Measurements from ENCODE around the gene LAPTM5.
A peak's percentile ranks its signal among the peaks of the same experiment; 100 is the strongest.

Gene LAPTM5

GRCh38 chr1:30758121-30758688 is 631 bp upstream of the LAPTM5 start:
- FAIRE-seq (no peak), DNase-seq (ENCODE audit: insufficient read length, low spot score) (no peak)

DNA sequence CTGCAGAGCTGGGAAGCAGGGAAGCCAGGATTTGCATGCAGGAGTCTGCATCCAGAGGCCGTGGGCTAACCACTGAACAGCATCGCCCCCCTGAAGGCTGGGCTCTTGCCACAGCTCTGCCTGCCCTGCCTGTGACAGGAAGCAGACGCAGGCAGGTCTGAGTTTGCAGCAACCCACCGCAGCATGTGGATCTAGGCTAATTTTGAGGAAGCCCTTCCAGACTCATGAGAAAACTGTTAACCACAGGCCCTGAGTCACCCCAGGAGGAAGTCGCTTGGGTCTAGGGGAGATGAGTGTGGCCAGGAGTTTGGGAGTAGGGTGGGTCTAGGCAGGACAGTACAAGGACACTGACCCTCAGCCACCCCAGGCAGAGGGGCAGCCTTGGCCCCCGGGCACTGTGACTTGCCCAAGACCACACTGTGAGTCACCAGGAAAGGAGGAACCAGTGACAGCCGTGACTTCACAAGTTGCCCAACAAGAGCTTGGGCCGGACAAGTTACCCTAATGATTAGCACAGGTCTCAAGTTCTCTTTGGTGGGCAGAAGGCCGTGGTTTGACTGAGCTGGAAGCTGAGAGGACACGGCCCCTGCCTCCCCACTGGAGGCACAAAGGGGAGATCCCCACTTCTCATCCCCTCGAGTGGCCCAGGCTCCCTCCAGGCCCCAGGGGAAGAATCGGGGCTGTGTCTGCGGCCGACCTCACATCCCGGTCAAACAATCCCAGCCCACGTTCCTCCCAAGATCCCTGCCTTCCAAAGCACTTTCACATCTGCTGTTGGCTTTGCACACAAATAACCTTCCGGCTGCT is 826 bp downstream of the LAPTM5 start:
- peak; percentile 90 for FAIRE-seq
- DNase-seq (ENCODE audit: insufficient read length, low spot score), result no peak

DNA sequence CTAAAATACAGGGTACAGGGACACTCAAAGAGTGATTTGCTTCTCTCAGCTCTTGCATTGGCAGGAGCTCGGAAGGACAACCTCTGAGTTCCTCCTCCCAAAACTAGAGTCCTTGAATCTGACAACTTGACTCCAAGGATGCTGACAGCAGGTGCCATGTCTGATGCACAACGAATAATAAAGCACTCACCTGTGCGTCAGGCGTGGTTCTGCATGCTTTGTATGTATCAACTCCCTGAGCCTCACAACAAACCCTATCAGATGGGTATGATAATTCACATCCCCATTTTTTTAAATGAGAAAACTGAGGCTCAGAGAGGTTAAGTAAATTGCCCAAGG is 1.4 kb downstream of the LAPTM5 start:
- DNase-seq (ENCODE audit: insufficient read length, low spot score) (no peak), FAIRE-seq (no peak)

DNA sequence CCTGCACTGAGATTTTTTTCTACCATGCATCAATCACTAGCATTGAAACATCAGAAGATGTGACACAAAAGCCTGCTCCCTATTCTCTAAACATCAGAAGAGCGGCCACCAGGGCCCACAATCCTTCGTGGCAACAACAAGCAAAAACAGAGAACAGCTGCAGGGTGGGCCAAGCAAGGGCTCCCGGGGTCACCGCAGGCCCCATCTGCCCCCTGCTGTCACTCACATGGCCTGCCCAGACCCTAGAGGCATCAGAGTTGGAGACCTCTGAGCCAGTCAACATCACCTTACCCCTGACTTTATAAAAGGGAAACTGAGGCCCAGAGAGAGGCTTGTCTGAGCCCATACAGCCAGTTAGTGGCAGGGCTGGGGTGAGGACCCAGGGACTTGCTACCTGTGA is 1.8 kb downstream of the LAPTM5 start:
- no peak for DNase-seq (ENCODE audit: insufficient read length, low spot score)
- no peak for FAIRE-seq

DNA sequence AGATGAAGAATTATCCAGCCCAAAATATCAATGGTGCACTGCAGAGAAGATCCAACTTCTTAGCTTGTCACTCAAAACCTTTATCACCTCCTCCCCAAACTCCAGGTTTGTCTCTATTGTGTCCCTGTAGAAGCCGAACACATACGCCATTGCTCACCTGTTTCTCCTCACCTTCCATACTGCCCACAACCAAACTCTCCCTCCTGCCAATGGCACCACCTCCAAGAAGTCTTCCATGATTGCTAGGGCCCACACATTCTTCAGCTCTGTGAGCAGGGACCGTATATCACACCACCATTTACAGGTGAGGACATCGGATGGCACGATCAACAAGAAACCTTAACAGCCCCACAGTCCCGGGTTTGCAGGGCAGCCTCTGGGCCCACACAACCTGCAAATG is 2.2 kb downstream of the LAPTM5 start:
- no peak for FAIRE-seq

GRCh38 chr1:30754684-30755171 is 2.8 kb downstream of the LAPTM5 start:
- DNase-seq (ENCODE audit: insufficient read length, low spot score) (no peak), FAIRE-seq (peak; percentile 99)

More for the DNA sequence above, 2.2 kb downstream of the LAPTM5 start:
- no peak for DNase-seq (ENCODE audit: insufficient read length, low spot score)

DNA sequence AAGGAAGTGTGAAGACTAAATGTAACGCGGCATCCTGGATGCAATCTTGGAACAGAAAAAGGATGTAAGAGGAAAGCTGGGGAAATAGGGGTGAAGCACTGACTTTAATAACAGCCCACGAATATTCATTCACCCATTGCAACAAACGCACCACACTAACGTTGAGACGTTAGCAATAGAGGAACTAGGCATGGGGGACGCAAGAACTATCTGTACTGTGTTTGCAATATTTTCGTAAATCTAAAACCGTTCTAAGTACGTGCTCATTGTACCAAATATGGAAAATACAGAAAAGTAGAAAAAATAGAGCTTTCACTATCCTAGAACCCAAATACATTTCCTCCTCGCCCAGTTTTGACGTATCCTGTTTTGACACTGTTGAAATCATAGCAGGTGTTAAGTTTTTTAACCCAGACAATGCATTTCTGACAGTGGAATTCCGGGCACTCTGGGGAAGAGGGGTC is 3.9 kb downstream of the LAPTM5 start:
- DNase-seq (ENCODE audit: insufficient read length, low spot score) (no peak), FAIRE-seq (peak; percentile 98)

DNA sequence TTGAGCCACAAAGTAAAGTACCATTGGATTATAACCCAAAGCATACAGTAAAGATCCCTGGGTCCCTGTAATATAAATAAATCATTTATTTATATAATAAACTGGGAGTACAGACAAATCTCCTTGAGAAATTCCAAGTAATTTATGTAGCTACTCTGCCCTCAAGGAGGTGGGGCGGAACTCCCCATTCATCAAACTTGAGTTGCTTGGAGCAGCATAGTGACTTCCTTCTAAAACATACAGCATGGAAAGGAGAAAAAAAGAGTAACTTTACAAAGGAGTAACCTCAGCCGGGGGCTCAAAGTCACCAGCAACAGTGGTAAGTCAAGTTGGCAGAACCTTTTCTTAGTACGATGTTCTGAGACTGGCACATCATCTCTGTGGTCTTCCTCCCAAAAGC is 4.5 kb downstream of the LAPTM5 start:
- no peak for FAIRE-seq

DNA sequence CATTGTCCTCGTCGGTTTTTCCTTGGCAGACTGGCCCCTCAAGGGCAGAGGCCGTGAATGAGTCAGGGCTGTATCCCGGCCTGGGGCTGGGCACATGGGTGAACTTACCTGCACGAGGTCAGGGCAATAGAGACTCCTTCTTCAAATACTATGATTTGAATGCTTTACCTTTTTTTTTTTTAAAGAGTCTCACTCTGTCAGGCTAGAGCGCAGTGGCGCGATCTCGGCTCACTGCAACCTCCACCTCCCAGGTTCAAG is 5.0 kb downstream of the LAPTM5 start:
- FAIRE-seq (no peak), DNase-seq (ENCODE audit: insufficient read length, low spot score) (no peak)

More for the DNA sequence above, 4.5 kb downstream of the LAPTM5 start:
- no peak for DNase-seq (ENCODE audit: insufficient read length, low spot score)

DNA sequence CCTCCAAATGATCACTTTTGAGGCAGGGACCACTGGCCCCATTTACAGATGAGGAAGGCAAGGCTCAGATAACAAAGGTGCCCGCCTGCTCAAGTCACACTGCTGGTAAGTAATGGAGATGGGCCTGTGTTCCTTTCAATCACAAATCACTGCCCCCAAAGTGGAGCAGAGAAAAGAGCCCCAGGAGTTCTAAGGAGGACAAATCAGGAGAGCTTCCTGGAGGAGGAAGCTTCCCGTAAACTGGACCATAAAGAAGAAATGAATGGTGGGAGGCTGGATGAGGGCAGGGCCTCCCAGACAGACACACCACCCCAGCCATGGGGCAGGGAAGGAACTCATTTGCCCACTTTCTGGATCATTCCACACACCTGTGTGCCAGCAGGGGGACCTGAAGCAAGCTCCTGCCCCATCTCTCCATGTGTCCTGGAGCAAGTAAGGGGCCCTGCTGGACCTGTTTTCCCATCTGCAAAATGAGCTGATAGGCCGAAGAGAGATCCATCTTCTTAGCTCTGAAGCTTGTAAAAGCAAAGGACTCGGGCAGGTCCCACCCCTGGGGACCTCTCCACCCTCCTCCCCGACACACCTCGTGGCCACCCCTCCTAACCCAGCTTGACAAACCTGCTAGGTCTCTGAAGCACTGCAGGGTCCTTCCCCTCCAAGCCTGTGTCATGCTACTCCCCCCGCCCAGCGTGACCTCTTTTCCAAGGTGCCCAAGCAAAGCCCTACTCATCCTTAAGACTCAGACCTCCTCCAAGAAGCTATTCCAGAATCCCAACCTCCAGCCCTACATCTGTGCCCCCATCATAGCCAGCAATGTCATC is 5.5 kb downstream of the LAPTM5 start:
- FAIRE-seq (peak; percentile 69), DNase-seq (ENCODE audit: insufficient read length, low spot score) (no peak)

DNA sequence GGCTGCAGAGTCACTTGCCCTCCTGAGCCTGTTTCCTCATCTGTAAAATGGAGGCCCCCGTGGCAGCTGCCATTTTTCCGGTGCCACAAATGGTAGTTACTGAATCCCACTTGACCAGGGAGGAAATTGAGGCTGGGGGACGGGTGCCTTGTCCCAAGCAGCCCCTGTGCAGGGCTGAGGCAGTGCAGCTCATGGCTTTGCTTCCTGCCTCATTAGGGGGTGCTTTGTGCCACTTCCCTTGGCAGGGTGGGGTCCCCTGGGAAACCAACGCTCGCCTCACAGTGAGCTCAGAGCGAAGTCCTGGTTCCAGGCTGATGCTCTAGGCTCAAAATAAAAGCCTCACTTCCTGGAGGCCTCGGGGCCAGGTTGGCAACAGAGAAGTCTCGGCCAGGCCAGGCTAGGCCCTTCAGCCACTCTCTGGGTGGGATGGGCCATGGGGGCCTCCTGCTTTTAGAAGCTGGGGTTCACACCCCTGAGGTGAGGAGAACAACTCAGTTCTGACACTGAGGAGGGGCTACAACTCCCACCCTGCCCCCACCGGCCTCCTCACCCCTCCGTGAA is 6.8 kb downstream of the LAPTM5 start:
- DNase-seq (ENCODE audit: insufficient read length, low spot score), result no peak
- FAIRE-seq, result peak; percentile 98

GRCh38 chr1:30749691-30750583 is 7.6 kb downstream of the LAPTM5 start:
- DNase-seq (ENCODE audit: insufficient read length, low spot score), result no peak
- FAIRE-seq, result no peak

DNA sequence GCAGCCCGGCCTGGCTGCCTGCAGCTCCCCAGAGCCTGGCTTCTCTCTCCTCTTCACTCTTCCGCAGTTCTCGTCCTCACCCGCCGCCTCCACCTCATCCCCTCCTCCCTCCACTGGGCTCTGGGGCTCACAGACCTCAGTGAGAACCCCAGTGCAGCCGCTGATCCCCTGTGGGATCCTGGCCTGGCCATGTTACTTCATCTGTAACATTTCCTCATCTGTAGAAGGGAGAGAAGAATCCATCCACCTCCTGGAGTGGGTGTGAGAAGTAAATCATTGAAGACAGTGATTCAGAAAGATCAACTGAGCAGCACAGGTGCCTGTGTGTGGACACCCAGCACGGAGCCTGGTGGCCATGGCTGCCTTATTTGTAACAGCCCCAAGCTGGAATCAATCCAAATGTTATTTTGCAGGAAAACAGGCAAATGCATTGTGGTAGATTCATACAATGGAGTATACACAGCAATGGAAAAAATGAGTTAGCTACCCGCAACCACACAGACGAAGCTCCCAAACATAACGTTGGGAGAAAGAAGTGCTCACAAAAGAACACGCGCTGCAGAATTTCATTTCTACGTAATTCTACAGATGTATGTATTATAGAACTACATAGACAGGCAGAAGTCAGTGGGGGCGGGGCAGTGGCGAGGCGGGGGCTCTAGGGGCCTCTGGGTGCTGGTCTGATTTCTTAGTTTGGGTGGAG is 8.7 kb downstream of the LAPTM5 start:
- DNase-seq (ENCODE audit: insufficient read length, low spot score), result no peak
- FAIRE-seq, result peak; percentile 89

GRCh38 chr1:30748098-30748698 is 9.4 kb downstream of the LAPTM5 start:
- DNase-seq (ENCODE audit: insufficient read length, low spot score) (no peak), FAIRE-seq (no peak)

GRCh38 chr1:30747033-30748008 is 10.3 kb downstream of the LAPTM5 start:
- FAIRE-seq, result peak; percentile 92
- no peak for DNase-seq (ENCODE audit: insufficient read length, low spot score)

DNA sequence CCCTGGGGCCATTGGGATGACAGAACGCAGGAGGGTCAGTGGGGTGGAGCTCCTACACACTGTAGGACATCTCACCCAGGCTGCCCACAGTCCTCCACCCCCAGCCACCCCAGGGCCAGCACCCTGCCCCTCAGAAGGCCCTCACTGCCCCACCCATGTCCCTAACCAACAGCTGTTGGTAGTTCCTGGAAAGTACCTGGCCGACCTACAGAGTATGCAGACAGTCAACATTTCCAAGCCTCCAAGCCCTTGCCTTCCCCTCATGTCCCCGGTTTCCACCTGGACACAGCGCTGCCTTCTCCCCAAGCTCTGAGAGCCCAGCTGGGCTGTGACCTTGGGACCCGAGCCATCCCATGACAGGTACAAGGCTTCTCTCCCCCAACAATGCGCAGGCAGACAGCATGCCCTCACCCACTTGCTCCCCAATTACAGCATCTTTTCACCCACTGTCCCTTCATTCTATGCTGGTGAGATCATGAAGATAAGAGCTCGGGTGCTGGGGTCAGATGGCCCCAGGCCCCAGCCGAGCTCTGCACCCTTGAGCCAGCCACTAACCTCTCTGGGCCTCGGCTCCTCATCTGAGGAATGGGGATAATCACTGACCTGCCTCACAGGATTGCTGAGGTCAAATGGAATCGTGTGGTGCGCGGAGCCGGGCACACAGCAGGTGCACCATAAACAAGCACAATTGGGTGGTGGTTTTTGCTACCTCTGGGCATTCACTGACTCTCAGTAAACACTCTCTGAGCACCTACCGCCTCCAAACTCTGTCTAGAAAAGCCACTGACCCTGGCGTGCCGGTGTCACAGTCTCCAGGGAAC is 11.2 kb downstream of the LAPTM5 start:
- no peak for FAIRE-seq

DNA sequence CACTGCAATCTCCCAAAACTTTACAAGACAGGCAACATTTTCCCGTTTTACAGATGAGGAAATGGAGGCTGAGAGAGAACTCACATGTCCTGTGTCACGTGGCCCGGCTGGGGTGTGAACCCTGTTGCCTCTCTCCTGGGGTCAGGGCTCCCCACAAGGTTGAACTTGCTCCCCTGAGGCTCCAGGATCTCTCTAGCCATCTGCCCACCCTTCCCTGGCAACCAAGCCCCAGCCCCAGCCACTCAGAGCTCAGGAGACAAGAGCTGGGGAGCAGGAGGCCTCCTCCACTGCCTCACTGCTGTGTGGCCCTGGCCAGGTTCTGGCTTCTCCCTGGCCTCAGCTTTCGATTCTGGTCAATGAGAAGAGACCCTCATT is 11.8 kb downstream of the LAPTM5 start:
- no peak for DNase-seq (ENCODE audit: insufficient read length, low spot score)

More for the DNA sequence above, 11.2 kb downstream of the LAPTM5 start:
- DNase-seq (ENCODE audit: insufficient read length, low spot score), result no peak

More for the DNA sequence above, 11.8 kb downstream of the LAPTM5 start:
- FAIRE-seq, result peak; percentile 84
